Measurements from ENCODE around the gene DHX38.
"Not testable (repeated sequence)": the region's sequence is repeated elsewhere in the genome, so short reads cannot be mapped to it uniquely, and the experiment has no call there.

Gene DHX38

GRCh38 chr16:72072514-72073342 lies 20.9 kb upstream of the DHX38 start:
- DNase-seq (ENCODE audit: insufficient read length, low spot score) (no peak), FAIRE-seq (no peak)
- no peak for TF ChIP-seq CTCF (IDR thresholded peaks at IDR 0.05; ENCODE audit: insufficient read depth, missing control alignments)

GRCh38 chr16:72073560-72074230 lies 20.0 kb upstream of the DHX38 start:
- no peak for DNase-seq (ENCODE audit: insufficient read length, low spot score)
- FAIRE-seq = no peak
- TF ChIP-seq CTCF (IDR thresholded peaks at IDR 0.05; ENCODE audit: insufficient read depth, missing control alignments) = no peak

- not testable (repeated sequence) for DNase-seq (ENCODE audit: insufficient read length, low spot score); FAIRE-seq
These were observed 18.6 kb upstream of the DHX38 start for GRCh38 chr16:72075067-72075466.

GRCh38 chr16:72076991-72077706 lies 16.5 kb upstream of the DHX38 start:
- not testable (repeated sequence) for DNase-seq (ENCODE audit: insufficient read length, low spot score); FAIRE-seq

GRCh38 chr16:72083778-72084404 lies 9.8 kb upstream of the DHX38 start:
- TF ChIP-seq CTCF (IDR thresholded peaks at IDR 0.05; ENCODE audit: insufficient read depth, missing control alignments) = no peak
- DNase-seq (ENCODE audit: insufficient read length, low spot score) = no peak
- FAIRE-seq = no peak

GRCh38 chr16:72084445-72084844 lies 9.2 kb upstream of the DHX38 start:
- FAIRE-seq = no peak
- no peak for DNase-seq (ENCODE audit: insufficient read length, low spot score)

GRCh38 chr16:72085002-72085401 lies 8.6 kb upstream of the DHX38 start:
- FAIRE-seq (no peak), DNase-seq (ENCODE audit: insufficient read length, low spot score) (no peak)
- TF ChIP-seq CTCF (IDR thresholded peaks at IDR 0.05; ENCODE audit: insufficient read depth, missing control alignments) = no peak

More at GRCh38 chr16:72084445-72084844, 9.2 kb upstream of the DHX38 start:
- no peak for TF ChIP-seq CTCF (IDR thresholded peaks at IDR 0.05; ENCODE audit: insufficient read depth, missing control alignments)
